Activated T-helper 17 cell treated with anti-CD3 and anti-CD28 coated beads, Interleukin-2, amount 50 U/mL, for 72 hours (primary cell): Measurements from ENCODE around the gene ZG16B. TPM values are rescaled to one million over a fixed set of nuclear protein-coding genes. Genes with fewer than 3 reads are reported as not detected.

Source experiments
- ATAC-seq: fragments of 150-1000 bp; cut with Tn5 transposase; replicated peaks from 2 replicates; pipeline ENCODE4 v1.10.0; 2021; ENCODE audit warnings: mild to moderate bottlenecking, moderate library complexity
- H3K27ac Mint-ChIP-seq: one replicate; pipeline ENCODE4 v1.8.0; 2022; ENCODE audit warnings: mixed read lengths
- H3K27me3 Mint-ChIP-seq: one replicate; pipeline ENCODE4 v1.8.0; 2022; ENCODE audit warnings: mixed read lengths
- H3K36me3 Mint-ChIP-seq: one replicate; pipeline ENCODE4 v1.8.0; 2022; ENCODE audit warnings: low read depth, mild to moderate bottlenecking, mixed read lengths
- H3K4me1 Mint-ChIP-seq: one replicate; pipeline ENCODE4 v1.8.0; 2022; ENCODE audit warnings: mixed read lengths
- H3K4me3 Mint-ChIP-seq: one replicate; pipeline ENCODE4 v1.8.0; 2022; ENCODE audit warnings: mild to moderate bottlenecking, mixed read lengths
- H3K9me3 Mint-ChIP-seq: one replicate; pipeline ENCODE4 v1.8.0; 2022; ENCODE audit warnings: mixed read lengths
- total RNA-seq, 2 donors: library from RNA; stranded (reverse); gene quantifications; one replicate each; pipeline ENCODE4 v1.2.3, GENCODE V29; 2022

Gene ZG16B
- total RNA-seq, 2 donors from 2014 or later = 4.0 to 5.7 TPM

- H3K9me3 Mint-ChIP-seq = no peaks in the 10 kb centered on the region
- no peak for ATAC-seq
- H3K4me3 Mint-ChIP-seq = no peak overlapping the region
- H3K36me3 Mint-ChIP-seq = no peaks in the 10 kb centered on the region
- H3K27ac Mint-ChIP-seq = no peak overlapping the region
- peaks cover 9% of the 10 kb centered on the region for H3K27me3 Mint-ChIP-seq
- no peaks in the 10 kb centered on the region for H3K4me1 Mint-ChIP-seq
Measured at GRCh38 chr16:2795395-2796143, 34.5 kb upstream of the ZG16B start.

GRCh38 chr16:2798723-2799204, 31.3 kb upstream of the ZG16B start:
- no peak overlapping the region for H3K27ac Mint-ChIP-seq
- peaks cover 2% of the 10 kb centered on the region for H3K27me3 Mint-ChIP-seq
- no peaks in the 10 kb centered on the region for H3K36me3 Mint-ChIP-seq
- H3K4me3 Mint-ChIP-seq = no peak overlapping the region
- no peaks in the 10 kb centered on the region for H3K4me1 Mint-ChIP-seq
- ATAC-seq = no peak
- peaks cover 3% of the 10 kb centered on the region for H3K9me3 Mint-ChIP-seq

- peaks cover 3% of the 10 kb centered on the region for H3K27me3 Mint-ChIP-seq
- no peaks in the 10 kb centered on the region for H3K36me3 Mint-ChIP-seq
- peaks cover 5% of the 10 kb centered on the region for H3K9me3 Mint-ChIP-seq
- no peak overlapping the region for H3K27ac Mint-ChIP-seq
- H3K4me1 Mint-ChIP-seq = no peaks in the 10 kb centered on the region
- H3K4me3 Mint-ChIP-seq = no peak overlapping the region
- ATAC-seq = no peak
Measured at GRCh38 chr16:2799205-2799858, 30.8 kb upstream of the ZG16B start.

GRCh38 chr16:2799859-2800226, 30.3 kb upstream of the ZG16B start:
- no peak for ATAC-seq
- peaks cover 3% of the 10 kb centered on the region for H3K27me3 Mint-ChIP-seq
- peaks cover 5% of the 10 kb centered on the region for H3K9me3 Mint-ChIP-seq
- no peak overlapping the region for H3K27ac Mint-ChIP-seq
- H3K4me1 Mint-ChIP-seq = no peaks in the 10 kb centered on the region
- no peaks in the 10 kb centered on the region for H3K36me3 Mint-ChIP-seq
- no peak overlapping the region for H3K4me3 Mint-ChIP-seq

- peaks cover 10% of the 10 kb centered on the region for H3K27me3 Mint-ChIP-seq
- H3K4me1 Mint-ChIP-seq = no peaks in the 10 kb centered on the region
- H3K4me3 Mint-ChIP-seq = no peak overlapping the region
- ATAC-seq = no peak
- peaks cover 5% of the 10 kb centered on the region for H3K9me3 Mint-ChIP-seq
- no peaks in the 10 kb centered on the region for H3K36me3 Mint-ChIP-seq
- H3K27ac Mint-ChIP-seq = no peak overlapping the region
Measured at GRCh38 chr16:2803545-2804195, 26.4 kb upstream of the ZG16B start.

- Mint-ChIP-seq H3K9me3 (peaks cover 5% of the 10 kb centered on the region), H3K27me3 (peaks cover 19% of the 10 kb centered on the region), H3K36me3 (no peaks in the 10 kb centered on the region), H3K27ac (no peak overlapping the region), H3K4me1 (no peaks in the 10 kb centered on the region), H3K4me3 (no peak overlapping the region)
- ATAC-seq = no peak
Measured at GRCh38 chr16:2804728-2805127, 25.4 kb upstream of the ZG16B start.

- no peak overlapping the region for H3K4me3 Mint-ChIP-seq
- no peak for ATAC-seq
- no peaks in the 10 kb centered on the region for H3K36me3 Mint-ChIP-seq
- peaks cover 29% of the 10 kb centered on the region for H3K27me3 Mint-ChIP-seq
- no peak overlapping the region for H3K27ac Mint-ChIP-seq
- no peaks in the 10 kb centered on the region for H3K4me1 Mint-ChIP-seq
- peaks cover 5% of the 10 kb centered on the region for H3K9me3 Mint-ChIP-seq
Measured at GRCh38 chr16:2806286-2806685, 23.8 kb upstream of the ZG16B start.

GRCh38 chr16:2808181-2808580, 21.9 kb upstream of the ZG16B start:
- peaks cover 33% of the 10 kb centered on the region for H3K27me3 Mint-ChIP-seq
- peaks cover 5% of the 10 kb centered on the region for H3K9me3 Mint-ChIP-seq
- H3K36me3 Mint-ChIP-seq = no peaks in the 10 kb centered on the region
- H3K27ac Mint-ChIP-seq = no peak overlapping the region
- ATAC-seq = no peak
- H3K4me1 Mint-ChIP-seq = no peaks in the 10 kb centered on the region
- H3K4me3 Mint-ChIP-seq = no peak overlapping the region

- Mint-ChIP-seq H3K27me3 (peaks cover 33% of the 10 kb centered on the region), H3K36me3 (no peaks in the 10 kb centered on the region), H3K4me3 (no peak overlapping the region), H3K9me3 (no peaks in the 10 kb centered on the region), H3K4me1 (no peaks in the 10 kb centered on the region), H3K27ac (no peak overlapping the region)
- ATAC-seq = no peak
Measured at GRCh38 chr16:2809149-2809760, 20.8 kb upstream of the ZG16B start.

- no peak overlapping the region for H3K27ac Mint-ChIP-seq
- no peaks in the 10 kb centered on the region for H3K4me1 Mint-ChIP-seq
- H3K4me3 Mint-ChIP-seq = no peak overlapping the region
- ATAC-seq = no peak
- no peaks in the 10 kb centered on the region for H3K9me3 Mint-ChIP-seq
- H3K36me3 Mint-ChIP-seq = no peaks in the 10 kb centered on the region
- H3K27me3 Mint-ChIP-seq = peaks cover 33% of the 10 kb centered on the region
Measured at GRCh38 chr16:2810651-2811050, 19.5 kb upstream of the ZG16B start.

GRCh38 chr16:2811703-2812471, 18.2 kb upstream of the ZG16B start:
- Mint-ChIP-seq H3K27ac (no peak overlapping the region), H3K4me1 (no peaks in the 10 kb centered on the region), H3K36me3 (no peaks in the 10 kb centered on the region), H3K9me3 (no peaks in the 10 kb centered on the region), H3K4me3 (no peak overlapping the region), H3K27me3 (peaks cover 33% of the 10 kb centered on the region)
- no peak for ATAC-seq

GRCh38 chr16:2813771-2814221, 16.3 kb upstream of the ZG16B start:
- H3K27ac Mint-ChIP-seq = no peak overlapping the region
- H3K4me1 Mint-ChIP-seq = no peaks in the 10 kb centered on the region
- no peaks in the 10 kb centered on the region for H3K9me3 Mint-ChIP-seq
- peaks cover 25% of the 10 kb centered on the region for H3K27me3 Mint-ChIP-seq
- no peaks in the 10 kb centered on the region for H3K36me3 Mint-ChIP-seq
- no peak overlapping the region for H3K4me3 Mint-ChIP-seq
- no peak for ATAC-seq

- Mint-ChIP-seq H3K9me3 (no peaks in the 10 kb centered on the region), H3K27ac (no peak overlapping the region), H3K36me3 (no peaks in the 10 kb centered on the region), H3K4me3 (no peak overlapping the region), H3K4me1 (no peaks in the 10 kb centered on the region), H3K27me3 (peaks cover 16% of the 10 kb centered on the region)
- no peak for ATAC-seq
Measured at GRCh38 chr16:2814551-2815298, 15.4 kb upstream of the ZG16B start.
